ENCODE results near the gene MACIR.

DNA sequence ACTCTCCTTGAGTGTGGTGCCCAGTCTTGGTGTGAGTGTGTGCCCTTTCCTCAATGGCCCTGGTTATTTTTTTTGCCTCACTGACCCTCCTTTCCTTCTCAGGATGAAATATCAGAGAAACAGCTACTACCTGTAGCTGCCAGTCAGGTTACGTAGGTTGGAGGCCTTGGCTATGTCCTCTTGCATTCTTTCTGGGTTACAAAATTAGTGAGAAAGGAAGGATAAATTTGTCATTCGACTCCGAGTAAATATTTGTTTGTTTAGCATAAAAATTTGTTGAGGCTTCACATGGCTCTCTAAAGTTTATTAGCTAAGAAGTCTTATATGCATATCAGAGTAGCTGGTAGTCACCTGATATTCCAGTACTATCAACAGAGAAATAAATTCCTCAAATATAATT is 15.4 kb downstream of the MACIR start:
- TF ChIP-seq RFX5 (IDR thresholded peaks at IDR 0.05; ENCODE audit: low read depth, low read length) (no peak), RAD21 (IDR thresholded peaks at IDR 0.05; ENCODE audit: insufficient read depth, low read depth, low read length) (no peak), SP1 (IDR thresholded peaks at IDR 0.05; ENCODE audit: low read depth, low read length) (no peak), MXI1 (IDR thresholded peaks at IDR 0.05; ENCODE audit: low read depth, low read length) (no peak), ZNF274 (IDR thresholded peaks at IDR 0.05; ENCODE audit: insufficient read depth, insufficient read length) (no peak), BCL11A (IDR thresholded peaks at IDR 0.05; ENCODE audit: low read depth, low read length) (no peak), IKZF1 (conservative IDR thresholded peaks at IDR 0.05) (no peak), RELA (IDR thresholded peaks at IDR 0.05; ENCODE audit: borderline replicate concordance, partially characterized antibody) (no peak), ZSCAN29 (IDR thresholded peaks at IDR 0.05) (no peak), ZZZ3 (IDR thresholded peaks at IDR 0.05; ENCODE audit: control insufficient read depth, insufficient read length, low read depth) (no peak), CEBPB (IDR thresholded peaks at IDR 0.05; ENCODE audit: borderline replicate concordance in 1 of 2, low read depth in 2 of 2, low read length in 2 of 2) (no peak)
- TF ChIP-seq, protein P1, sequence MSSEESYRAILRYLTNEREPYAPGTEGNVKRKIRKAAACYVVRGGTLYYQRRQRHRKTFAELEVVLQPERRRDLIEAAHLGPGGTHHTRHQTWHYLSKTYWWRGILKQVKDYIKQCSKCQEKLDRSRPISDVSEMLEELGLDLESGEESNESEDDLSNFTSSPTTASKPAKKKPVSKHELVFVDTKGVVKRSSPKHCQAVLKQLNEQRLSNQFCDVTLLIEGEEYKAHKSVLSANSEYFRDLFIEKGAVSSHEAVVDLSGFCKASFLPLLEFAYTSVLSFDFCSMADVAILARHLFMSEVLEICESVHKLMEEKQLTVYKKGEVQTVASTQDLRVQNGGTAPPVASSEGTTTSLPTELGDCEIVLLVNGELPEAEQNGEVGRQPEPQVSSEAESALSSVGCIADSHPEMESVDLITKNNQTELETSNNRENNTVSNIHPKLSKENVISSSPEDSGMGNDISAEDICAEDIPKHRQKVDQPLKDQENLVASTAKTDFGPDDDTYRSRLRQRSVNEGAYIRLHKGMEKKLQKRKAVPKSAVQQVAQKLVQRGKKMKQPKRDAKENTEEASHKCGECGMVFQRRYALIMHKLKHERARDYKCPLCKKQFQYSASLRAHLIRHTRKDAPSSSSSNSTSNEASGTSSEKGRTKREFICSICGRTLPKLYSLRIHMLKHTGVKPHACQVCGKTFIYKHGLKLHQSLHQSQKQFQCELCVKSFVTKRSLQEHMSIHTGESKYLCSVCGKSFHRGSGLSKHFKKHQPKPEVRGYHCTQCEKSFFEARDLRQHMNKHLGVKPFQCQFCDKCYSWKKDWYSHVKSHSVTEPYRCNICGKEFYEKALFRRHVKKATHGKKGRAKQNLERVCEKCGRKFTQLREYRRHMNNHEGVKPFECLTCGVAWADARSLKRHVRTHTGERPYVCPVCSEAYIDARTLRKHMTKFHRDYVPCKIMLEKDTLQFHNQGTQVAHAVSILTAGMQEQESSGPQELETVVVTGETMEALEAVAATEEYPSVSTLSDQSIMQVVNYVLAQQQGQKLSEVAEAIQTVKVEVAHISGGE (CRISPR knock-in tag; IDR thresholded peaks at IDR 0.05), result no peak
- TF ChIP-seq, protein P2, sequence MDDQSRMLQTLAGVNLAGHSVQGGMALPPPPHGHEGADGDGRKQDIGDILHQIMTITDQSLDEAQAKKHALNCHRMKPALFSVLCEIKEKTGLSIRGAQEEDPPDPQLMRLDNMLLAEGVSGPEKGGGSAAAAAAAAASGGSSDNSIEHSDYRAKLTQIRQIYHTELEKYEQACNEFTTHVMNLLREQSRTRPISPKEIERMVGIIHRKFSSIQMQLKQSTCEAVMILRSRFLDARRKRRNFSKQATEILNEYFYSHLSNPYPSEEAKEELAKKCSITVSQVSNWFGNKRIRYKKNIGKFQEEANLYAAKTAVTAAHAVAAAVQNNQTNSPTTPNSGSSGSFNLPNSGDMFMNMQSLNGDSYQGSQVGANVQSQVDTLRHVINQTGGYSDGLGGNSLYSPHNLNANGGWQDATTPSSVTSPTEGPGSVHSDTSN (IDR thresholded peaks at IDR 0.05; ENCODE audit: insufficient replicate concordance, low read depth, low read length), result no peak
